ENCODE measurements around the gene SORCS2.

SORCS2 gene

GRCh38 chr4:7281691-7282665, 89.6 kb downstream of the SORCS2 start:
- ChIA-PET CTCF (no interaction called here), POLR2A (ENCODE audit: low non-redundant PET) (no interaction called here)
- no peak overlapping the region for H3K27ac ChIP-seq
- no peak for DNase-seq (ENCODE audit: low spot score)
- no peak for TF ChIP-seq CTCF (conservative IDR thresholded peaks at IDR 0.05; ENCODE audit: low read depth)

- no peak for TF ChIP-seq CTCF (conservative IDR thresholded peaks at IDR 0.05; ENCODE audit: low read depth)
- CTCF ChIA-PET = no interaction called here
- H3K27ac ChIP-seq = no peak overlapping the region
- no peak for DNase-seq (ENCODE audit: low spot score)
- POLR2A ChIA-PET (ENCODE audit: low non-redundant PET) = no interaction called here
Measured at GRCh38 chr4:7282786-7283440, 90.6 kb downstream of the SORCS2 start.

- TF ChIP-seq CTCF (conservative IDR thresholded peaks at IDR 0.05; ENCODE audit: low read depth) = no peak
- POLR2A ChIA-PET (ENCODE audit: low non-redundant PET) = no interaction called here
- H3K27ac ChIP-seq = no peak overlapping the region
- no peak for DNase-seq (ENCODE audit: low spot score)
- CTCF ChIA-PET = interaction anchor here (0.6 kb wide), 2 partner anchors 59 to 229 kb away, joined by 4 read pairs; no protein-coding TSS in a partner anchor
Measured at GRCh38 chr4:7285244-7286094, 93.1 kb downstream of the SORCS2 start.

GRCh38 chr4:7286170-7286569, 93.8 kb downstream of the SORCS2 start:
- DNase-seq (ENCODE audit: low spot score) = no peak
- TF ChIP-seq CTCF (conservative IDR thresholded peaks at IDR 0.05; ENCODE audit: low read depth) = no peak
- CTCF ChIA-PET = interaction anchor here (0.6 kb wide), 1 partner anchor 228 kb away, joined by 4 read pairs; no protein-coding TSS in a partner anchor
- H3K27ac ChIP-seq = no peak overlapping the region
- POLR2A ChIA-PET (ENCODE audit: low non-redundant PET) = no interaction called here

- no peak overlapping the region for H3K27ac ChIP-seq
- CTCF ChIA-PET = no interaction called here
- POLR2A ChIA-PET (ENCODE audit: low non-redundant PET) = no interaction called here
- no peak for TF ChIP-seq CTCF (conservative IDR thresholded peaks at IDR 0.05; ENCODE audit: low read depth)
- no peak for DNase-seq (ENCODE audit: low spot score)
Measured at GRCh38 chr4:7286798-7287197, 94.5 kb downstream of the SORCS2 start.

Data from RWPE1 (cell line).